Kidney capillary endothelial cell (primary cell): ENCODE measurements around the gene TOMM20.
A peak's percentile ranks its signal among the peaks of the same experiment; 100 is the strongest.
"Not testable (repeated sequence)": the region's sequence is repeated elsewhere in the genome, so short reads cannot be mapped to it uniquely, and the experiment has no call there.

Experiments
- DNase-seq: peaks from one replicate; pipeline ENCODE4 v3.0.0-alpha.2; 2018; ENCODE audit warnings: low spot score

Gene TOMM20

DNA sequence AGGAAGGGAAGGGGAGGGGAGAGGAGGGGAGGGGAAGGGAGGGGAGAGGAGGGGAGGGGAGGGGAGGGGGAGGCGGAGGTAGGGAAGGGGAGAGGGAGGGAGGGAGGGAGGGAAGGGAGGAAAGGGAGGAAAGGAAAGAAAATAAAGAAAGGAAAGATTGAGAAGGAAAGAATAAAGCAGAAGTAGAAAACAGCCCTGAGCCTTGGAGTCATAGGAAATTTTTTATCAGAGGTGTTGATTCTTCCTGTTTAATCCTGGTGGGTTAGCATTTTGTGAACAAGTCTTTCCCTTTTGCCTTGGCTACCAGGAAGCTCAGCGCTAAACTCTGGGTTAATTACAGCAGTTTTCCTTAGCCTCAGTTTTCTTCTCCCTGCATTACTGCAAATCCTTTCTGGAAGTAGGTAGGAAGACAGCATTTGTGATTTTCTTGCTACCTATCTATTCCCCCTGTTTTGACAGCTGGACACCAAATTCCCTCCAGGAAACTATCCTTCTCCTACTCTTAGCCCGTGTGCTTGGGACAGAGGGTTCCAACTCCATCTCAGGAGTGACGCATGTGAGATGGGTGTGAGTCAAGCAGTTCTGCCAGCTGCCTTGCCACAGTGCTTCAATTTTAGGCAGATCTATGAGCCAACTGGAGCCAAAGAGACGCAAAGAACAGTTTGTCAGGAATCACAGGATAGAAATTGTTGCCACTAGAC lies 26.9 kb downstream of the TOMM20 start:
- no peak for DNase-seq

DNA sequence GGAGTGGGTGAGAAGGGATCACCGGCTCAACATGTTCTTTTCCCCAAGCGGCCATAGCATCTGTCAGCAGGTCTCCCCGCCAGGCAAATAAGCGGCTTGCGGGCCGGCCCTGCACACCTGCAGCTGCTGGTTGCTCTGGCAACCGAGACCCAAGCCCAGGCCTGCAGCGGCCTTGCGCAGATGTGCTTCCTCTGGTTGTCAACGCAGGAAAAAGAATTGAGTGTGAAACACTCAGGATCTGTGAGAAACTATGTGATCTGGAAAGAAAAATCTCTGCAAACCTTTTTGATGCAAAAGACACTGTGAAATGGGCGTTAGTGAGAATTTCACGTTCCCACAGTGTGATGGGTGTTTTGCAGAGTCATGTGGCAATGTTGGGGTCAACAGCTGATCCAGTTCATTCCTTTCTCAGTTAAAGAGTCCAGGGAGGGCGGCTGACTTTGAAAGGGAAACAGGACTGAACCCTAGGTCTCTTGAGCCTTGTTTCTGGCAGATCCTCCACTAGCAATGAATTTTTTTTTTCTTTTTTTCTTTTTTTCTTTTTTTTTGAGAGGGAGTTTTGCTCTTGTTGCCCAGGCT lies 28.4 kb downstream of the TOMM20 start:
- DNase-seq = no peak

DNA sequence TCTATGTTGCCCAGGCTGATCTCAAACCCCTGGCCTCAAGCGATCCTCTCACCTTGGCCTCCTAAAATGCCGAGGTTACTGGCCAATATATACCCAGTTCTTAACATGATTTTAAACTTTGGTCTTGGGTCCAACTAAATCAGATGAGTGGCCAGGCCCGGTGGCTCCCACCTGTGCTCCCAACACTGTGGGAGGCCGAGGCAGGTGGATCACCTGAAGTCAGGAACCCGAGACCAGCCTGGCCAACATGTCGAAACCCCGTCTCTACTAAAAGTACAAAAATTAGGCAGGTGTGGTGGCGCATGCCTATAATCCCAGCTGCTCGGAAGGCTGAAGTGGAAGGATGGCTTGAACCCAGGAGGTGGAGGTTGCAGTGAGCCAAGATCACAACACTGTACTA lies 29.6 kb downstream of the TOMM20 start:
- no peak for DNase-seq

DNA sequence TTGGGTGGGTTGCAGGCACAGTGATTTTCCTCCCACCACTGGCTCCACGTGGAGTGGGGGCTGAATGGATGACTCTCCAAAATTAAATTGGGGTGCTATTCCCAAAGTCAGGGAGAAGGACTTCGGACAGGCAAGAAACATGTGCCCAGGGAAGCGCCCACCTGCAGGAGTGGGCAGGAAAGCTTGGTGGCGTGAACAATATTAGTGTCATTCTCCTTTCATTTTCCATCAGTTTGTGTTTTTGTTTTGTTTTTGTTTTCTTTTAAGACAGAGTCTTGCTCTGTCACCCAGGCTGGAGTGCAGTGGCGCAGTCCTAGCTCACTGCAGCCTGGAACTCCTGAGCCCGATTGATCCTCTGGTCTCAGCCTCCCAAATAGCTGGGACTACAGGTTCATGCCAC lies 30.1 kb downstream of the TOMM20 start:
- no peak for DNase-seq

DNA sequence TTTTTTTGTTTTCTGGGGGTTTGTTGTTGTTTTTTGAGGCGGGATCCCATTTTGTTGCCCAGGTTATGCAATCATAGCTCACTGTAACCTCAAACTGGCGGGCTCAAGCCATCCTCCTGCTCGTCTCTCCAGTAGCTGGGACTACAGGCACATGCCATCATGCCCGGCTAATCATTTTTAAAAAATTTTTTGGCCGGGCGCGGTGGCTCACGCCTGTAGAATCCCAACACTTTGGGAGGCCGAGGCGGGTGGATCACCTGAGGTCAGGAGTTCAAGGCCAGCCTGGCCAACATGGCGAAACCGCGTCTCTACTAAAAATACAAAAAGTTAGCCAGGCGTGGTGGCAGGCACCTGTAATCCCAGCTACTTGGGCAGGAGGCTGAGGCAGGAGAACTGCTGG lies 31.1 kb downstream of the TOMM20 start:
- not testable (repeated sequence) for DNase-seq

DNA sequence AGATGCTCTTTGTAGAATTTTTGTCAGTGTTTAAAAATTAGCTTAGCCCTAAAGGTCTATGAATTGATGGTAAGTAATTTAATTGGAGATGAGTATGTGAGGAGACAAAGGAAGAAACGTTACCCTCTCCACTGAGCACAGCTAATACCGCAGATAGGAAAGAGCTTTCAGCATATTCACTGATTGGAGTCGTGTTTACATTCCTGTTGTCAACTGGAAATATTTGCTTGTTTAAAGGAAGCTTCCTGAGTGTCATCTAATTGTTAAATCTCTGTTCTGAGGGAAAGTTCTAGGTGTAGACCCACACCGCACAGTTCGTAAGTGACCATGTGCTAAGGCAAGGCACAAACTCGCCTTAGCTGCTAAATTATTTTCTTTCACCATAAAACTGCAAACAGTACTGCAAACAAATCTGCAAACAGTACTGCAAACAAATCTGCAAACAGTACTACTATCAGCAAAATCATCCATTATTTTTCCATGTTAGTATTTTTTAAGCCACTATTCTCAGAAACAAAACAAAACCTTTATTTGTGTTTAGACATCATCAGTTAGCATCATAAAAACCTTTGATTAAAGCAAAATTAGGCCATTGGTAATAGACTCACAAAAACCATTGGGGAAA lies 32.6 kb downstream of the TOMM20 start:
- DNase-seq = no peak

DNA sequence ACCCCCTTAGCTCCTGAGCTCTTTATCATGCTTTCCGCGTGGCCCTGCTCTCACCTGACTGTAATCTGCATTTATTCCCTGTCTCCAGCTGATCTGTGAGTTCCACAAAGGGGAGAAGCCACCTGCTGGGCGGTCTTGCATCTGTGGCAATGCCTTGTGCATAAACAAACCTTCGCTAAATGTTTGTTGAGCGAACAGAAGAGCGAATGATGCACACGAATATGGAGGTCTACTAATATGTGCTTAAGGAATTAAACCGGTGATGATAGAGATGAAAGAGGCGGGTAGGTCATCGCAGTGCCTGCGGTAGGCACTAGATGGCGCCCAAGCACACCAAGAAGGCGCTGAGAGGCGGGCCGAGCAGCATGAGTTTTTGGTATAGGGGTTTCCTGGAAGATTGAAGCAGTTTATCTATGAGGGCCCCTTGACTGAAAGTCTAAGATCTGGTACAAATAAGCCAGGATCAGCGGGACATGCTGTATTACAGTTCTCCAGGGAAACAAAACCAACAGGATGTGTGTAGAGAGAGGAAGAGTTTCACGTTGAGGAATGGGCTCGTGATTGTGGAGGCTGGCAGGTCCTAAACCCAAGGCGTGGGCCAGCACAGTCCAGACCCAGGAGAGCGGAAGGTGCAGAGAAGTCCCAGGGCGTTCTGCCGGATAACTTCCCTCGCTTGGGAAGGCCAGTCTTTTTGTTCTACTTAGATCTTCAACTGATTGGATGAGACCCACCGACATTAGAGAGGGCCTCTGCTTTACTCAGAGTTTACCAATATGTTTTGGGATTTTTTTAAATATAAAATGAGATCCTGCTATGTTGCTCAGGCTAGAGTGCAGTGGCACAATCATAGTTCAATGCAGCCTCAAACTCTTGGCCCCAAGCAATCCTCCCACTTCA lies 34.7 kb downstream of the TOMM20 start:
- peak; percentile 66 for DNase-seq

DNA sequence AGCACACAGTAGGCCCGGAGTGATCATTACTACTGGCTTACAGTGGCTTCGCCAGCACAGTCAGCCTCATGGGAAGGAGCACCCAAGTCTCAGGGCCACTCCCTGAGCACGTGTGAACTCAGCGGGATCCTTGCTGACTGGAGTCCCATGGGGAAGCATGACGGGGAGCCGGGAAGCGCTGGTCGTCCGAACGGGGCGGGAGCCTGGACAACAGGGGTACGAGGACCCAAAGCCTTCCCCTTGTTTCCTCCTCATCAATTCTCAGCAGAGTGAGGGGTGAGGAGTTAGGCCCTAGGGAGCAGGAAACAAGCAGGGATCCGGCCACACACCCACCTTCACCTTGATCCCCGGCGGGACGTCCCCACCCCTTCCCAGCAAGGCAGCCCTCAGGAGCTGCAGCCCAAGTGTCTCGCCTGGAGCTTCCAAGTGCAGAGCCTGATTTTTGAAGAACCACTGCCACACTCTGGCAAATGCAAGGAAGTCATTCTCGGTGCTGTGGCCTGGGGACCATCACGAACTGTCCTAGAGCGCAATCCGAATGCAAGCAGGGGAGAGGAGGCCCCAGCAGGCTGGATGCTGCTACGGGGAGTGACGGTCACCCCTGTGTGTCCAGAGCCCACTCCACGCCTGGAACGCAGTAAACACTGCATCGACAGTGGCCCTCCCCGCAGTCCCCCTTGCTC lies 35.5 kb downstream of the TOMM20 start:
- peak; percentile 48 for DNase-seq

DNA sequence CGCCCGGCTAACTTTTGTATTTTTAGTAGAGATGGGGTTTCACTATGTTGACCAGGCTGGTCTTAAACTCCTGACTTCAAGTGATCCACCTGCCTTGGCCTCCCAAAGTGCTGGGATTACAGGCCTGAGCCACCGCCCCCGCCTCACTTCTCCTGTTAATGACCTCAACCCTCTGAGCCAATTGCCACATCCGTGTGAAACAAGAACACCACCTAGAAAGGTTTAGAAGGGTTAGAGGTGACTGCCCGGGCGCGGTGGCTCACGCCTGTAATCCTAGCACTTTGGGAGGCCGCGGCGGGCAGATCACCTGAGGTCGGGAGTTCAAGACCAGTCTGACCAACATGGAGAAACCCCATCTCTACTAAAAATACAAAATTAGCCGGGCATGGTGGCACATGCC lies 36.2 kb downstream of the TOMM20 start:
- not testable (repeated sequence) for DNase-seq

DNA sequence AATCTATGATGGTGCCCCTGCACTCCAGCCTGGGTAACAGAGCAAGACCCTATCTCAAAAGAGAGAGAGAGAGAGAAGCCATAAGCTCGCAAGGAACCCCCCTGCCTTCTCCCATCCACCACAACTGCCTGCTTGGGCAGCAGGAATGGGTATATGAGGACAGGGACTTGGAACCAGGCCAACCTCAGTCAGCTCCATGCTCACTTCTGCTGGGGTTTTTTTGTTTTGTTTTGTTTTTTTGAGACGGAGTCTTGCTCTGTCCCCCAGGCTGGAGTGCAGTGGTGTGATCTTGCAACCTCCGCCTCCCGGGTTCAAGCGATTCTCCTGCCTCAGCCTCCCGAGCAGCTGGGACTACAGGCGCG lies 36.6 kb downstream of the TOMM20 start:
- DNase-seq = not testable (repeated sequence)

DNA sequence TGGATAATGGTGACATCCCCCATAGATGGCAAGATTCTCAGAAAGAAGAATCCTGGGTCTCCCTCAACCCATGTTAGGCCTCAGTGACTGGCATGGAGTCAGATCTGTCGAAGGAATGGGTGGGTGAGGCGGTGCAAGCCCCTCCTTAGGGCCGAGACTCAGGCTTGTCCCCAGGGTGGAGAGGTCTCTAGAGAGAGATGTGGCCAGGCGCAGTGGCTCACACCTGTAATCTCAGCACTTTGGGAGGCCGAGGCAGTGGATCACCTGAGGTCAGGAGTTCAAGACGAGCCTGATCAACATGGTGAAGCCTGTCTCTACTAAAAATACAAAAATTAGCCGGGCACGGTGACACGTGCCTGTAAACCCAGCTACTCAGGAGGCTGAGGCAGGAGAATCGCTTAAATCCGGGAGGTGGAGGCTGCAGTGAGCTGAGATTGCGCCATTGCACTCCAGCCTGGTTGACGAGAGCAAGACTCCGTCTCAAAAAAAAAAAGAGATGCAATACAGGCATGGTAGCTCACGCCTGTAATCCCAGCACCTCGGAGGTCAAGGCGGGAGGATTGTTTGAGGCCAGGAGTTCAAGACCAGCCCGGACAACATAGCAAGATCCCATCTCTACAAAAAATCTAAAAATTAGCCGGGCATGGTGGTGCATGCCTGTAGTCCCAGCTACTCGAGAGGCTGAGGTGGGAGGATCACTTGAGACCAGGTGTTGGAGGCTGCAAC lies 37.2 kb downstream of the TOMM20 start:
- DNase-seq = not testable (repeated sequence)

DNA sequence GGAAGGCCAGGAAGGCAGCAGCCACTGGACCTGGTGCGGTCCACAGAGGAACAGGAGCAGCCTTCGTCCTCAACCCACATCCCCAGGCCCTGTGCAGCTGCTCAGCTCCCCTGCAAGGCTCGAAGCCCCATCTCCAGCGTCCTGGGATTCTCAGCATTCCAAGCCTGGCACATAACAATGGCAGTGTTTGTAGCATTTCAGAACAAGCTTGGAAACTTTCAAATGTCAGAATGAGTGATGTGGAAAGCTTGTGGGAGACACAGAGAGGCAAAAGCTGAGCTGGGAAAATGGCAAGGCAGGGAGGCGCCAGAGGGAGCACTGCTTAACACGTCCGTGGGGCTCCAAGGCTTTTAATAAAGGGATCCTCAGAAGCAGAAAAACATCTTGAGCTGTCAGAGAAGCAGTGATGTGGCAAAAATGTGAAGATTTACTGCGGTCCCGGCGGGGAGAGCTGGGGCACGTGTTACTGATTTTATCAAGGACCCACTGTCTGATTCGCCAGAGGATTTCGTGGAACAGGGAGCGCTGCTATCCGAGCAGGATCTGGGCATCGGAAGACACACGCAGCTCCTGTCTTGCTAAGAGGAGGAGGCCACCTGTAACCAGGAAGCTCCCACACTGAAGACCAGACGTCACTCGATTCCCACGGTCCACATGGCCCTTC lies 38.1 kb downstream of the TOMM20 start:
- no peak for DNase-seq

DNA sequence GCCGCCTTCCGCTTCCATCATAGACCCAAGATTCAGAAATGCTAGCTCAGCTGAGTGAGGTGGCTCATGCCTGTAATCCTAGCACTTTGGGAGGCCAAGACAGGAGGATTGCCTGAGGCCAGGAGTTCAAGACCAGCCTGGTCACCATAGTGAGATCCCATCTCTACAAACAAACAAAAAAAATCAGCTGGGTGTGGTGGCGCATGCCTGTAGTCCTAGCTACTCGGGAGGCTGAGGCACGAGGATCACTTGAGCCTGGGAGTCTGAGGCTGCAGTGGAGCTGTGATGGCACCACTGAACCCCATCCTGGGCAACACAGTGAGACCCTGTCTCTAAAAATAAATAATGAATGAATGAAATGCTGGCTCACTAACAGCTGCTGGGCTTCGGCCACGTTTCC lies 39.7 kb downstream of the TOMM20 start:
- no peak for DNase-seq

DNA sequence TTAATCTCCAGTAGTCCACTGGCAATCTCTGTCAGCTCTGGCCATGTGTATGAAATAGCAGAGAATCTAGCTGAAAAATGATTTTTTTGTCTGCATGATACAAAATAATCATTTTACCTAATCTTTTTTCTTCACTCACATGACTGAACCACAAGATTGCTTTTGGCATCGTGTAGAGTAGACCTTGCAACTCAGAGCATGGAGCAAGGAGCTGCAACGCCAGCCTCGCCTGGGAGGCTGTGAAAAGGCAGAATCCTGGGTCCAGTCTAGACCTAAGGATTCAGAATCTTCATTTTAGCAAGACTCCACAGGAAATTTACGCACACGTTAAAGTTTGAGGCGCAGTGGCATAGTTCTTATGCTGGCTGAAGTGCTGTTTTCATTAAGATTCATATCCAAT lies 40.2 kb downstream of the TOMM20 start:
- DNase-seq = no peak

DNA sequence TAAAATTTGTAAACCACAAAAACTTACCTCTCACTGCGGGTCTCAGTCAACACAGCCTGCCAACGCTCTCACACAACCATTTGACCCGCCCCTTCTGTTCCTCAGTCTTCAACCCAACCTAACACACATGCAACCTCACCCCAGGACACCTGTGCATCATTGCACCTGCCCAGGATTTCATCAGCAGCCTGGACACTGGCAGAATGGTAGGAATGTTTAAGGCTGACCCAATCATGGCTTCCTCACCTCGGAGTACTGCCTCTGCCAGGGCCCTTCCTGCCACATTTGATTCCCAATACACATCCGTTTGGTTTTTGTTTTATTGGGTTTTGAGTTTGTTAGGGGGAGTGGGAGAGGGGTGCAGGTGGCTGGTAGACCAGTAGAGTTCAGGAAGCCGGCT lies 40.7 kb downstream of the TOMM20 start:
- DNase-seq = no peak

DNA sequence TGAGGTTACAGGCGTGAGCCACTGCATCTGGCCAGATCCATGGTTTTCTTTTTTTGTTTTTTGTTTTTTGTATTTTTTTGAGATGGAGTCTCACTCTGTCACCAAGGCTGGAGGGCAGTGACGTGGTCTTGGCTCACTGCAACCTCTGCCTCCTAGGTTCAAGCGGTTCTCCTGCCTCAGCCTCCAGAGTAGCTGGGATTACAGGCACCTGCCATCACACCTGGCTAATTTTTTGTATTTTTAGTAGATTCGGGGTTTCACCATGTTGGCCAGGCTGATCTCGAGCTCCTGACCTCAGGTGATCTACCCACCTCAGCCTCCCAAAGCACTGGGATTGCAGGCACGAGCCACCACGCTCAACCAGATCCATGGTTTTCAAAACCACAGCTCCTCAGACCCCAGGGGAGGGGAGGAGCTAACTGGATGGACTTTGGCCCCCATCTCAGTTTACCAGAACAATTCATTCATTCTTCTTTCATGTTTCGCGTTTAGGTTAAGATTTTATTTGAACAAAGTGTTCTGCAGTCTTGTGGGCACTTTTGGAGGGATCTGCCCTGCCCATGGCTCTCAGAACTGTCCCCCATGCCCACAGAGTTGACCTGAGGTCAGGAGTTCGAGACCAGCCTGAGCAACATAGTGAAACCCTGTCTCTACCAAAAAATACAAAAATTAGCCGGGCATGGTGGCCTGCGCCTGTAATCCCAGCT lies 43.1 kb downstream of the TOMM20 start:
- DNase-seq = not testable (repeated sequence)

DNA sequence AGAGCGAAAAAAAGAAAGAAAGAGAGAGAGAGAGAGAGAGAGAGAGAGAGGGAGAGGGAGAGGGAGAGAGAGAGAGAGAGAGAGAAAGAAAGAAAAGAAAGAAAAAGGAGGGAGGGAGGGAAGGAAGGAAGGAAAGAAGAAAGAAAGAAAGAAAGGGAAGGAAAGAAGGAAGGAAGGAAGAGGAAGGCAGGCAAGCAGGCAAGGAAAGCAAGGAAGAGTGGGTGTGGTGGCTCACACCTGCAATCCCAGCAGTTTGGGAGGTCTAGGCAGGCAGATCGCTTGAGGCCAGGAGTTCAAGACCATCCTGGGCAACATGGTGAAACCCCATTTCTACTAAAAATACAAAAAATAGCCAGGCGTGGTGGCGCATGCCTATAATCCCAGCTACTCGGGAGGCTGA lies 47.8 kb downstream of the TOMM20 start:
- not testable (repeated sequence) for DNase-seq

DNA sequence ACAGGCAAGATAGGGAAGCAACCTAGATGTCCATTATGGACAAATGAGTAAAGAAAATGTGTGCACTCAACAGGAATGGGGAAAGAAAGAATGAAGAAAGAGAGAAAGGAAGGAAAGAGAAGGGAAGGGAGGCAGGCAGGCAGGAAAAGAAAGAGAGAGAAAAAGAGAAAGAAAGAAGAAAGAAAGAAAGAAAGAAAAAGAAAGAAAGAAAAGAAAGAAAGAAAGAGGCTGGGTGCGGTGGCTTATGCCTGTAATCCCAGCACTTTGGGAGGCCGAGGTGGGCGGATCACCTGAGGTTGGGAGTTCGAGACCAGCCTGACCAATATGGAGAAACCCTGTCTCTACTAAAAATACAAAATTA lies 48.4 kb downstream of the TOMM20 start:
- DNase-seq = not testable (repeated sequence)

DNA sequence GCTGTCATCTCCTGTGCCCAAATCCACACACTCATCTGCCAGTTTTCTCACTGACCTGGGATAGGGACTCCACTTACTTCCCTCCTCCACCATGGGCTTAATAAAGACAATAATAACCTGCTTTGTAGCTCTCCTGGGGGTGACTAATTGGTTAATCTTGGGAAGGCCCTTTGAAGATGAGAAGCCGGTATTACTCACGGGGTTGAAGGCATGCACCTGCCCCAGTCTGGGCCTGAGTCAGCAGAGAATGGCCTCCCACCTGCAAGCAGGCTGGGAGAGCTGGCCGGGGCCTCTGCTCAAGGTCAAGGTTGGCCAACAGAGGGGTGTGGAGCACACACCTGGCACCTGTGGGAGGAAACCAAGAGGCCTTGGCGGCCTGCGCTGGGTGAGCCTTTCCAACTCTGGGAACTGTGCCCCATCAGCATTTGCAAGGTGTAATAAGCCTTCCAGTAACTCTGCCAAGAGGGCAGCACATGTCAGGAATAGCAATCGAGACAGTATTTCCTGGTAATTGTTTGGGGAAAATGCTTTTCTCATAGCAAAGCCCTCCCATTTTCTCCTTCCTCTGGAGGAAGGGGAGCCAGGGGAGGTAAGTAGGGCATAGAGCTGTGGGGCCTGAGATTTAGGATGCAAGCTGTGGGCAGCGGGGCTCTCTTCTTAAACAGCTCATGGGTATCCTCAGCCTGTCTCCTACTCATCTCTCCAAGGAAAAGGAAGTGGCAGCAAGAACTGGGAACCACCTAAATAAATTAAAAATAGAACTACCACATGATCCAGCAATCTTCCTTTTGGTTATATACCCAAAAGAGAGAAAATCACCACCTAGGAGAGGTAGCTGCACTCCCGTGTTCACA lies 49.0 kb downstream of the TOMM20 start:
- no peak for DNase-seq
